Body of pancreas (tissue), 4 donors: ENCODE data around the gene PPFIA2. TPM values are rescaled to one million over a fixed set of nuclear protein-coding genes. Genes with fewer than 3 reads are reported as not detected.

ENCODE experiments used
- ATAC-seq: fragments of 150-250 bp; one replicate; pipeline ENCODE4 v1.9.1; 2016
- DNase-seq, 4 donors: peaks; one replicate each; pipeline ENCODE4 v3.0.0-alpha.2; 2019
- H3K27ac ChIP-seq, 4 donors: fragments of 200-600 bp; sonication (generic); 1 replicate in 3 of 4; 2 replicates in 1 of 4; pipeline versions ENCODE4 v1.5.1 to v1.6.1; 2016 to 2019; ENCODE audit warnings: mild to moderate bottlenecking in 1 of 4, mixed read lengths in 1 of 4, moderate library complexity in 1 of 4
- H3K27me3 ChIP-seq, 2 donors: fragments of 200-600 bp; sonication (generic); one replicate each; pipeline ENCODE4 v1.6.0; 2016; ENCODE audit warnings: mild to moderate bottlenecking in 1 of 2
- H3K36me3 ChIP-seq, 2 donors: fragments of 200-600 bp; sonication (generic); replicated peaks in 1 of 2; 2 replicates each; pipeline ENCODE4 v1.5.1; 2016; ENCODE audit warnings: low read depth in 2 of 2; ENCODE audit not compliant: insufficient read depth in 1 of 2
- H3K4me1 ChIP-seq: fragments of 200-600 bp; sonication (generic); one replicate; pipeline ENCODE4 v1.6.0; 2016
- H3K4me3 ChIP-seq, 2 donors: fragments of 200-600 bp; sonication (generic); 1 replicate in 1 of 2; 2 replicates in 1 of 2; pipeline ENCODE4 v1.5.1; 2016 to 2019
- H3K9me3 ChIP-seq, 3 donors: fragments of 200-600 bp; sonication (generic); 1 replicate in 2 of 3; 2 replicates in 1 of 3; pipeline ENCODE4 v1.5.1; 2016
- POLR2A ChIP-seq, 3 donors: fragments of 450-650 bp; IDR thresholded peaks; one replicate each; pipeline ENCODE4 v1.6.1; 2016; ENCODE audit warnings: antibody characterized with exemption in 3 of 3, mild to moderate bottlenecking in 2 of 3
- WGBS, 2 donors: methylation state at CpG; one replicate each; pipeline ENCODE4 v1.1.5; 2017; 5-methylcytosine and 5-hydroxymethylcytosine counted together
- intact Hi-C: fragments of 100-400 bp; cut with DNase I; formaldehyde crosslinking; loops from one replicate; pipeline ENCODE4 v1.15.1; 2023
- total RNA-seq, 2 donors: library from RNA; depleted of rRNA; stranded (reverse); fragments of >200 nt; gene quantifications; one replicate each; pipeline ENCODE4 v1.1.0, GENCODE V29; 2016
- TF ChIP-seq, protein P1 (sequence below), 7 experiments: fragments of 450-650 bp in 4 of 7; fragments of 200-600 bp in 3 of 7; sonication (generic) in 3 of 7; IDR thresholded peaks; one replicate each; pipeline ENCODE4 v1.5.1; 2016 to 2019; ENCODE audit warnings: antibody characterized with exemption in 7 of 7

PPFIA2 gene
- total RNA-seq, 2 donors from 2014 or later, result 0.52 TPM; not detected in 1

DNA sequence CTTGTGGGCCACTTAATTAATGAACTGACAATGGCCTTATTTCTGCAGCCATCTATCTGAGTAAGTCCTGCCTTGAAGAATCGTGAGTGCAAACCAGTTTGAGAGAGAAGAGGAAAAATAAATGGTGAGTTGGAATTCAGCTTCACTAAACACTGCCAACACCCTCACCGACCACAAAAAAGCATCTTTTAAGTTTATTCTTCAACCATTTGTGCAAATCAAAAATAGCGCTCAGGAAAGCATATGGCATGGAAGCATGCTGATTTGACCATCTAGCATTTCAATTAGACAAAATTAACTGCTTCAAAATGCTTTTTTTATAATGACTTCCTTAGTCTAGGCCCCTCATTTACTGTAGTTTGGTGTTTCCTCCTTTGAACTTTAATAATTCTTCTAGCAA lies 294.0 kb downstream of the PPFIA2 start:
- no peak overlapping the region for H3K4me3 ChIP-seq
- DNase-seq, result no peak
- TF ChIP-seq, protein P1, sequence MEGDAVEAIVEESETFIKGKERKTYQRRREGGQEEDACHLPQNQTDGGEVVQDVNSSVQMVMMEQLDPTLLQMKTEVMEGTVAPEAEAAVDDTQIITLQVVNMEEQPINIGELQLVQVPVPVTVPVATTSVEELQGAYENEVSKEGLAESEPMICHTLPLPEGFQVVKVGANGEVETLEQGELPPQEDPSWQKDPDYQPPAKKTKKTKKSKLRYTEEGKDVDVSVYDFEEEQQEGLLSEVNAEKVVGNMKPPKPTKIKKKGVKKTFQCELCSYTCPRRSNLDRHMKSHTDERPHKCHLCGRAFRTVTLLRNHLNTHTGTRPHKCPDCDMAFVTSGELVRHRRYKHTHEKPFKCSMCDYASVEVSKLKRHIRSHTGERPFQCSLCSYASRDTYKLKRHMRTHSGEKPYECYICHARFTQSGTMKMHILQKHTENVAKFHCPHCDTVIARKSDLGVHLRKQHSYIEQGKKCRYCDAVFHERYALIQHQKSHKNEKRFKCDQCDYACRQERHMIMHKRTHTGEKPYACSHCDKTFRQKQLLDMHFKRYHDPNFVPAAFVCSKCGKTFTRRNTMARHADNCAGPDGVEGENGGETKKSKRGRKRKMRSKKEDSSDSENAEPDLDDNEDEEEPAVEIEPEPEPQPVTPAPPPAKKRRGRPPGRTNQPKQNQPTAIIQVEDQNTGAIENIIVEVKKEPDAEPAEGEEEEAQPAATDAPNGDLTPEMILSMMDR (IDR thresholded peaks at IDR 0.05), result no peak
- TF ChIP-seq POLR2A (IDR thresholded peaks at IDR 0.05), result no peak
- intact Hi-C loops, result no loop called here
- H3K27me3 ChIP-seq, result no peaks in the 10 kb centered on the region
- ATAC-seq, result no peak
- H3K27ac ChIP-seq, result no peak overlapping the region
- H3K9me3 ChIP-seq, result no peaks in the 10 kb centered on the region
- H3K4me1 ChIP-seq, result no peaks in the 10 kb centered on the region
- 63 to 68% methylated on average over 3 of the region's 3 CpGs for WGBS, 2 donors
- H3K36me3 ChIP-seq, result no peaks in the 10 kb centered on the region

- no peaks in the 10 kb centered on the region for H3K4me1 ChIP-seq
- no peak for ATAC-seq
- H3K27me3 ChIP-seq, result no peaks in the 10 kb centered on the region
- H3K9me3 ChIP-seq, result no peaks in the 10 kb centered on the region
- intact Hi-C loops, result no loop called here
- no peaks in the 10 kb centered on the region for H3K36me3 ChIP-seq
- 43 to 53% methylated on average over 4 of the region's 4 CpGs for WGBS, 2 donors
- no peak for DNase-seq
- H3K27ac ChIP-seq, result no peak overlapping the region
- no peak overlapping the region for H3K4me3 ChIP-seq
- no peak for TF ChIP-seq POLR2A (IDR thresholded peaks at IDR 0.05)
- TF ChIP-seq, protein P1 (IDR thresholded peaks at IDR 0.05), result no peak
Measured at GRCh38 chr12:81461163-81461562, 298.0 kb downstream of the PPFIA2 start.

GRCh38 chr12:81450920-81451739 lies 308.0 kb downstream of the PPFIA2 start:
- DNase-seq, result peak; percentile 25 to 51 (median 30)
- Histone ChIP-seq H3K36me3 (no peaks in the 10 kb centered on the region), H3K27ac (no peak overlapping the region), H3K27me3 (no peaks in the 10 kb centered on the region), H3K4me3 (no peak overlapping the region), H3K4me1 (no peaks in the 10 kb centered on the region), H3K9me3 (no peaks in the 10 kb centered on the region)
- TF ChIP-seq, protein P1 (IDR thresholded peaks at IDR 0.05), result peak in 6 of 7 experiments; percentile 40 to 51 (median 46)
- no peak for TF ChIP-seq POLR2A (IDR thresholded peaks at IDR 0.05)
- intact Hi-C loops, result no loop called here
- 28 to 34% methylated on average over 5 of the region's 5 CpGs for WGBS, 2 donors
- ATAC-seq, result peak; percentile 79

DNA sequence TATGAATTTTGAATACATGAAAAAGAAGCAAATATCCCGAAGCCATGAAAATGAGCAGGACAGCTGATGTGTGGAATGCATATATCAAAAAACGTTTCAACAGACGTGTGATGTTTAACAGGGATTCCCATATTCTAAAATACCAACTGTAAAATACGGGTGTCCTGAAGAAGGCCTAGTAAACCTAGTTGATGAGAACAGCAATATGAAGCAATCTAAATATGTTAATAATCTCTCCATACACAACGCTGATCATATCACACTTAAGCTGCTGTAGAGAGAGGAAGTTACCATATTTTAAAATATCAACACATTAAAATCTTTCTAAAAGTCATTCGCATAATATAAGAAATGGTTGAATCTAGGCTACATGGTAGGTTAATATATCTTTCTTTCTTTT lies 317.5 kb downstream of the PPFIA2 start:
- H3K4me1 ChIP-seq, result no peaks in the 10 kb centered on the region
- H3K4me3 ChIP-seq, result no peak overlapping the region
- no peak for ATAC-seq
- intact Hi-C loops, result no loop called here
- no peaks in the 10 kb centered on the region for H3K27me3 ChIP-seq
- no peaks in the 10 kb centered on the region for H3K9me3 ChIP-seq
- TF ChIP-seq POLR2A (IDR thresholded peaks at IDR 0.05), result no peak
- TF ChIP-seq, protein P1 (IDR thresholded peaks at IDR 0.05), result no peak
- 65 to 71% methylated on average over 6 of the region's 6 CpGs for WGBS, 2 donors
- H3K27ac ChIP-seq, result no peak overlapping the region
- DNase-seq, result no peak
- H3K36me3 ChIP-seq, result no peaks in the 10 kb centered on the region

DNA sequence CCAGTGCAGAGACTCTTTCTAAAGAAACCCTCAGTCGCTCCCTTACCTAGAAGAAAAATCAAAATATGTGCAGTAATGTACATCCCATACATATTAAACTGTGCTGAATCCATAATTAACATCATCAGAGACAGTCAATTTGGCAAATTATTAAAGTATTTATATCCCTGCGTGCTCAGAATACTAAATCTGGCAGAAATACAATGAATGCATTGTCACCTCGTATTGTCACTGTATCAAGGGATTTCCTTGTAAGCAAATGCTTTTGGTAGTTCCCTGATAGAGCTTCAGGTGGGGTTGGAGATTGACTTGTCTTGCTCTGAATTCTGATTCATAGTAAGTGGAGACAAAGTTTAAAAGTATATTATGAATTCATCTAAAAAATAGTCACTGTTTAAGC lies 319.1 kb downstream of the PPFIA2 start:
- no peaks in the 10 kb centered on the region for H3K9me3 ChIP-seq
- no peak for DNase-seq
- ATAC-seq, result no peak
- TF ChIP-seq POLR2A (IDR thresholded peaks at IDR 0.05), result no peak
- TF ChIP-seq, protein P1 (IDR thresholded peaks at IDR 0.05), result no peak
- no peaks in the 10 kb centered on the region for H3K27me3 ChIP-seq
- 25 to 33% methylated on average over 3 of the region's 3 CpGs for WGBS, 2 donors
- no peaks in the 10 kb centered on the region for H3K36me3 ChIP-seq
- no peak overlapping the region for H3K27ac ChIP-seq
- intact Hi-C loops, result no loop called here
- no peak overlapping the region for H3K4me3 ChIP-seq
- no peaks in the 10 kb centered on the region for H3K4me1 ChIP-seq
